HG03469 (cell line): ENCODE data around the gene SLC1A4.

ENCODE experiments used
- ATAC-seq: cut with Tn5 transposase; IDR thresholded peaks from one replicate; pipeline ENCODE4 v1.9.1; 2021; ENCODE audit warnings: mild to moderate bottlenecking, moderate library complexity, moderate number of reproducible peaks; ENCODE audit not compliant: unreplicated experiment

SLC1A4 gene

GRCh38 chr2:65049010-65049639 is 59.9 kb downstream of the SLC1A4 start:
- ATAC-seq: no peak

- ATAC-seq: no peak
Observed at GRCh38 chr2:65050931-65051330, 61.7 kb downstream of the SLC1A4 start.

- peak; percentile 57 for ATAC-seq
Observed at GRCh38 chr2:65053199-65053598, 64.0 kb downstream of the SLC1A4 start.

GRCh38 chr2:65054749-65055421 is 65.7 kb downstream of the SLC1A4 start:
- no peak for ATAC-seq

- peak; percentile 11 for ATAC-seq
Observed at GRCh38 chr2:65055422-65056214, 66.4 kb downstream of the SLC1A4 start.

GRCh38 chr2:65056215-65057053 is 67.2 kb downstream of the SLC1A4 start, which contains the start of gene CEP68:
TSS of gene CEP68 (plus strand) at chr2:65056416. CDS start at chr2:65069445, 13,029 bp downstream.
- peak; percentile 68 for ATAC-seq

GRCh38 chr2:65057054-65057375 is 67.8 kb downstream of the SLC1A4 start:
- ATAC-seq: no peak

- peak; percentile 29 for ATAC-seq
Observed at GRCh38 chr2:65057391-65058052, 68.3 kb downstream of the SLC1A4 start.

GRCh38 chr2:65059071-65059470 is 69.9 kb downstream of the SLC1A4 start:
- ATAC-seq: no peak

- no peak for ATAC-seq
Observed at GRCh38 chr2:65061146-65061909, 72.1 kb downstream of the SLC1A4 start.

GRCh38 chr2:65061910-65062339 is 72.7 kb downstream of the SLC1A4 start:
- ATAC-seq: no peak

- no peak for ATAC-seq
Observed at GRCh38 chr2:65062843-65063825, 73.9 kb downstream of the SLC1A4 start.

- peak; percentile 53 for ATAC-seq
Observed at GRCh38 chr2:65064728-65065552, 75.7 kb downstream of the SLC1A4 start.

GRCh38 chr2:65067806-65068553 is 78.8 kb downstream of the SLC1A4 start:
- no peak for ATAC-seq

- ATAC-seq: no peak
Observed at GRCh38 chr2:65069439-65069824, 80.2 kb downstream of the SLC1A4 start.

- no peak for ATAC-seq
Observed at GRCh38 chr2:65070172-65070830, 81.1 kb downstream of the SLC1A4 start.
